ENCODE results near the gene STRA6.
A peak's percentile ranks its signal among the peaks of the same experiment; 100 is the strongest.

Gene STRA6

DNA sequence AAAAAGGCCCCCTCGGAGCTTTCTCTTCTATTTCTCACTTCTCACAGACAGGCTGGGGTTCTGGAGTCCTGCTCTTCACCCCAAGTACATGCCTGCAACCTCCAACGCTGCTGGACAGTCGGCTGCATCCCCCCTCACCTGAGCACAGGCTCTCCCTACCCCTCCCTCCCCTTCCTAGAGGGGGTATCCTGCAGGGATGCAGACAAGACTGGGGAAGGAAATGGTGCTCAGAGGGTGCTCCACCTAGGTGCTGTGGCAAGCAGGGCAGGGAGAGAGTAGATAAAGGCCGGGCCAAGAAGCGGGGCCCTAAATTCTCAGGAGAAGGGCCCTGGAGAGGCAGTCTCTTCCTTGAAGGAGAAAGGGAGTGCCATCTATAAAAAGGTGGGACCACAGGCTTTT, 7.0 kb upstream of the STRA6 start:
- in situ Hi-C loops (cut with HindIII; ENCODE audit: low pct_unique_long_range_greater_than_20kb, low sequenced_read_pairs) = no loop called here
- no peak for TF ChIP-seq JUND (IDR thresholded peaks at IDR 0.05; ENCODE audit: low read depth)
- no peak for DNase-seq (ENCODE audit: low read depth in 1 of 2, low spot score in 1 of 2)

DNA sequence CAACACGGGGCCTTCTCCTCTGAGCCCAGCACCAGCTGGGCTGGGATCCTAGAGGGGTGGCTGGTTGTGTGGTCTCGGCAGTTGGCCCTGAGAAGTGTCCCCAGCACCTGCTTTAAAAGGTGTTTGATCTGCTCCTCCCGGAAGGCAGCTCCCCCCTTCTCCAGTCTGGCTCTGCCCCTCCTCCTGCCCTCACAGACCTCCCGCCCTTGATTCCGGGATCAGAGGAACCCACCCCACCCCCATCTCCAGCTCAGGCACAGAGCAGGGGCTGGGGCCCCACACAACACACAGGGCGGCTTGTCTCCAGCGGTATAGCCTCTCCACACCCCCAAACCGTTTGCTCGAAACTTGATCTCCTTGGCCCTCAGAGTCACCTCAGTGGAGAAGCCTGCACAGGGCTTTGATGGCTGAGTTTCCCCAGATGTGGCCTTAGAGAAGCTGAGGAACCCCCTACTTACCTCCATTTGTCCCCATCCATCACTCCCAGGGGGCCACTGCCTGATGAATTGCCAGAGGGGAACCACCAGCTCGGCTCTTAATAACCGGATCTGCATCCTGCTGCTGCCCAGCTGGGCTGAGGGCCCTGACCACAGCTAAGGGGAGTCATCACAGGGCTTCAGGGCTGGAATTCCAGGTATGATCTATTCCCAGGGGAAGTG, 6.4 kb upstream of the STRA6 start:
- in situ Hi-C loops (cut with HindIII; ENCODE audit: low pct_unique_long_range_greater_than_20kb, low sequenced_read_pairs) = no loop called here
- no peak for TF ChIP-seq JUND (IDR thresholded peaks at IDR 0.05; ENCODE audit: low read depth)
- DNase-seq (ENCODE audit: low read depth in 1 of 2, low spot score in 1 of 2) = no peak

DNA sequence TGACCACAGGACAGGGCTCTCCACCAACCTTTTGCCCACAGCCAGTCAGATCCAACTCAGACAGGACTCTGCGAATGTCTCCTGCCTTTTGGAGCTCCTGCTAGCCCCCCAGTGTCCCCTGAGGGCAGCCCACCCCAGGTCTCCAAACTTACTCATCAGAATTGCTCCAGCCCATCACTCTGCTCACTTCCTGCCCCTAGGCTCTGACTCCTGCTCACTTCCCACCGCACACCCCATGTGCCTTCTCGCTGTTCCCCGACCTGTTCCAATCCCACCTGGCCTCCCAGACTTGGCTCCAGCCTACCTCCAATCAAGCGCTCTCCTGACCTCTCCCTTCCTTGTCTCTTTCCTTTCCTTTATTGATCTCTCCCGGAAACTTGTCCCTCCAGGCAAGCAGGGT, 5.9 kb upstream of the STRA6 start:
- no peak for DNase-seq (ENCODE audit: low read depth in 1 of 2, low spot score in 1 of 2)
- in situ Hi-C loops (cut with HindIII; ENCODE audit: low pct_unique_long_range_greater_than_20kb, low sequenced_read_pairs) = no loop called here
- no peak for TF ChIP-seq JUND (IDR thresholded peaks at IDR 0.05; ENCODE audit: low read depth)

DNA sequence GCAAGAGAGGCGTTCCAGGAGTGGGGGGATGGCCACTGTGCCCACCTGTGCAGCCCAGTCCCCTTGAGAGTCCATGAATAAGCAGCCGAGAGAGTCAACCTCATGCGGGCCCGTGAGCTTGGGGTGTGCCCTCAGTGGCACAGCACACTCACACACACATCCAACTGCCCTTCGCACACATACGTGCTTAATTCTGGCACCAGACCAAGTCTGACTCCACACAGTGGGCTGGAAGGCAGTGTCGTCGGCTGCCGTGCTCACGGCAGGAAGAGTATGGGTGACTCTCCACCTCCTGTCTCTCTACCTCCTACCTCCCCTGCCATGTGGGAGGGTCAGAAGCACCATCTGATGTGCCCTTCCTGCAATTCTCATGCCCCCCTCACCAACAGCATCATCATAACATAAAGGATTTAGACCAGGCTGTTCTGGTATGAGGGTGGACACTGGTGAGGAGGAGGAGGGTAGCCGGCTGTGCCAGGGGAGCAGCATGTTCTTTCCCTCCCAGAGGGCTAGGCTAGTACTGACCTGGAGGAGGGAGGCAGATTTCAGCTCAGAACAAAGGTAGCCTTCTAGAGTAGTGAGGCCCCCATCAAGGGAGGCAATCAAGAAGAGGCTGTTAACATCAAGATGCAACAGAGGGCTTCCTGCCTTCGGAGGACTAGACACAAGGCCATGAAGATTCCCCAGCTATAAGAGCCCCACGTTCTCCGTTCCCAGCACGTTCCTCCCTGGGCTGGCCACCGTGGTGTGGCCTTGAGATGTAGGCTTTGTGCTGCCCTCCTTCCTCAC, 5.3 kb upstream of the STRA6 start:
- TF ChIP-seq JUND (IDR thresholded peaks at IDR 0.05; ENCODE audit: low read depth) = no peak
- in situ Hi-C loops (cut with HindIII; ENCODE audit: low pct_unique_long_range_greater_than_20kb, low sequenced_read_pairs) = no loop called here
- DNase-seq (ENCODE audit: low read depth in 1 of 2, low spot score in 1 of 2) = no peak

DNA sequence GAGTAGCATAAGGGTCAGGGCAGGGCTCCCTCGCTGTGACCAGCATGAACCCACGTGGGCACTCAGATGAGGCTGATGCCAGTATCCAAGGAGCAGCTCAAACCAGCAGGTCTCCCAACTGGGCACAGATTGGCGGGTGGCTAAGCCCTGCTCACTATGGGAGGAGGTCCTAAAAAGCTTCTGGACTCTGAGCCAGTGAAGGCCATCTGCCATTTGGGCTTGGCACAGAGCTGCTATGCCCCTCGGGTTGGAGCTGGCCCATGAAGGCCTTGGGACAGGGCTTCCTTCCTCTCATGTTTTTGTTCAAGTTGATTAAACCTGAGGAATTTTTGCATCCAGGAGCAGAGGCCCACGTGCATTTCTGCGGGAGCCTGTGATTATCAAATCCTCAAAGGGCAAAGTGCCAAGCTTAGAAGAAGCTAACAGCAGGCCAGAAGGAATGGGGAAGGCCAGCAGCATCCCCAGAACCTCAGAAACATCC, 4.3 kb upstream of the STRA6 start:
- in situ Hi-C loops (cut with HindIII; ENCODE audit: low pct_unique_long_range_greater_than_20kb, low sequenced_read_pairs) = no loop called here
- TF ChIP-seq JUND (IDR thresholded peaks at IDR 0.05; ENCODE audit: low read depth) = no peak
- DNase-seq (ENCODE audit: low read depth in 1 of 2, low spot score in 1 of 2) = no peak

DNA sequence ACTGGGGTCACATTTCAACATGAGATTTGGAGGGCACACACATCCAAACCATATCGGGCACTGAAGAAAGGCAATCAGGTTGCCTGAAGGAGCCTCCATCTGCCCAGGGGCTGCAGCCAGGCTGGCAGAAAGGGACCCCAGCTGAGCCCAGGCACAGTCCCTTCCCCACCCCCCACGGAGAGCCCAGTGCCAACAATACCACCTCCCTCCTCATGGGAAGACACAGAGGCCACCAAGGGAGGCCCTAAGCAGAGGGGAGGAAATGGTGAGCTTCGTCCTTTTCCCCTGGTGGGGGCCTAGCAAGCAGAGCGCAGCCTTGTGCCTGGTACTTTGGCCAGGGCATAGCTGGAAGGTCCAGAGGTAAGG, 3.0 kb upstream of the STRA6 start:
- no peak for TF ChIP-seq JUND (IDR thresholded peaks at IDR 0.05; ENCODE audit: low read depth)
- DNase-seq (ENCODE audit: low read depth in 1 of 2, low spot score in 1 of 2) = no peak

DNA sequence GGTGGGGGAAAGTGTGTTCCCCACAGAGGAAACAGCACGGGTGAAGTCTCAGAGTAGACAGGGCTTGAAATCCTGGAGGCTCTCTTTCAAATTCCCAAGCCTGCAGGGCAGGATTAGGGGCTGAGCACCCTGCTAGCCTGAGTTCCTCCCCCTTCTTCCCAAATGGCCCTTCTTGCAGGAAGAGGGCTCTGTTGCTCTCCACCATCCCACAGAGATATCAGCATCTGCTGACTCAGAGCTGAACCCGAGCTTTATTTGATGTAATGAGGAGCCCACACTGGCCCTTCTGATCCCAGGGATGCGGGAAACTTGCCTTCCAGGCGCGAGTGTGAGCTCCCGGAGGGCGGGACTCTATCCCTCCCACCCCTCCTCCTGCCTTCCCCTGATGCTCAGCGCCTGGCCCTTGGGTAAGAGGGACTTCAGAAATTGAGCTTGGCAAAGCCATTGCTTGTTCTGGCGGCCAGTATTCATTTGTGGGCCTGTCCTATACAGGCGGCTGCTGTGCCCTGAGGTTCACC, 1.4 kb upstream of the STRA6 start:
- DNase-seq (ENCODE audit: low read depth in 1 of 2, low spot score in 1 of 2) = no peak
- TF ChIP-seq JUND (IDR thresholded peaks at IDR 0.05; ENCODE audit: low read depth) = no peak
- in situ Hi-C loops (cut with HindIII; ENCODE audit: low pct_unique_long_range_greater_than_20kb, low sequenced_read_pairs) = no loop called here

More for the DNA sequence above, 3.0 kb upstream of the STRA6 start:
- in situ Hi-C loops (cut with HindIII; ENCODE audit: low pct_unique_long_range_greater_than_20kb, low sequenced_read_pairs) = no loop called here

DNA sequence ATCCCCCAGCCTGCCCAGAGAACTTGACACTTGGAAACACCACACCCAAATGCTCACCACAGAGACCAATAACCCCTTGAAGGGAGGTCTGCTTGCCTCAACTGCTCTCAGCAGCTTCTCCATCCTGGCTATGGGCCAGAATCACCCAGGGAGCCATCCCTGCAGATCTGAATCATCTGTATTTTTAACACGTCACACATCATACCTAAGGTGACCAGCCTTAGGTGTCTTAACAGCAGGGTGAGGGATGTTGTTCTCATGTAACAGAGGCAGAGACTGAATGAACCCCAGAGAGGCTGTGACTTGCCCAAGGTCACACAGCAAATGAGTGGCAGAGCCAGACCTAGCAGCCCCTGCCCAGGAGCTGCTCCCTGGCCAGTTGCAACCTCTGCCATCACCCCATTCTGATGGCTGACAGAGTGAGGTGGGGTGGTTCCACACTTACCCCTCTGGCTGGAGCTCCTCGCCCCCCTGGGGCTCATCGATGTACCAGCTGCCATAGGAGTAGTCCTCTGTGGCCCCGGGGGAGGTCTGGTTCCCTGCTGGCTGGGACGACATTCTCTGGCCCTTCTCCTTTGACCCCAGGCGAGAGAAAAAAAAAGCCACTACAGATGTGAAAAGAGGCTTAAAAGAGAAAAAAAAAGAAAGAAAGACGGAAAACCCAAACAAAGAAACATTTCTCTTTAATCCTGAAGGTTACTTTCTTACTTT, 722 bp downstream of the STRA6 start:
- no peak for DNase-seq (ENCODE audit: low read depth in 1 of 2, low spot score in 1 of 2)
- in situ Hi-C loops (cut with HindIII; ENCODE audit: low pct_unique_long_range_greater_than_20kb, low sequenced_read_pairs) = no loop called here
- no peak for TF ChIP-seq JUND (IDR thresholded peaks at IDR 0.05; ENCODE audit: low read depth)

DNA sequence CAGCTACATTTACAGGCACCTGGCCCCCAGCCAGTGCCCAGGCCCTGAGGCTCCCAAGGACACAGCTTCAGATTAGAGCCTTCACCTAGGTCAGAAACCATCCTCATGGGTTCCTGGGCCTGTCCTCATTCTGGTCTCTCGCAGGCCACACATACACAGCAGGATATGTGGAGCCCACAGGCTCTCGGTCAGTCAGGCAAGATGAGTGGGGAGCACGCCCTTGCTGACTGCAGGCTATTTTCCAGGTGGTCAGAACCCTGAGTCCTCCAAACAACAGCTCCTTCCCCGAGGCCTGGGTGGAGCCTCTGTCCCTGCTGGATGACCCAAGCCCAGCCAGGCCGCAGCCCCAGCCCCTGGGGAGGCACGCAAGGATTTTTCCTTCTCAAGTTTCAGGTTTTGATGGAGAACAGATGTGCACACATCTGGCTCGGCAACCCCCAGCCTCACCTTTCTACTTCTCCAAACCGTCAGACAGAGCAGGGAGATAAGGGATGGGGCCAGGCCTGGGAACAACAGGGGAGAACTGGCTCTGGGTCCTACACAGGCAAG, 1.6 kb downstream of the STRA6 start:
- no peak for TF ChIP-seq JUND (IDR thresholded peaks at IDR 0.05; ENCODE audit: low read depth)
- in situ Hi-C loops (cut with HindIII; ENCODE audit: low pct_unique_long_range_greater_than_20kb, low sequenced_read_pairs) = no loop called here
- no peak for DNase-seq (ENCODE audit: low read depth in 1 of 2, low spot score in 1 of 2)

DNA sequence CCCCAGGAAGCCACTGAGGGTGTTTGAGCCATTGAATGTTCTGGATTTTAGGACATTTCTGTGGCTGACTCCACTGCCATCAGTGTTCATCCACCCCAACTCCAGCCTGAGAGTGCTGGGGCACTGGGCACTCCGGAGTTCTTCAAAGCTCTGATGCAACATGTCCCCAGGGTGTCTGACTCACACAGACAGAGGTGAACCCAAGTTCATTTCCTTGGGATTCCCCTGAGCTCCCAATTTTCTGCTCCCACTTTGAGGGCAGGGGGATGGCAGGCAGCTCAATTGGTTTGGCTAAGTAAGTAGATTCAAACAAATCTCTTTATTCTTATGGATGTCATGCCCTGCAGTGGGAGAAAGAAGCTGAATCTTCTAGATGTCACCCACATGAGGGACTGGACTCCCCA, 2.2 kb downstream of the STRA6 start:
- in situ Hi-C loops (cut with HindIII; ENCODE audit: low pct_unique_long_range_greater_than_20kb, low sequenced_read_pairs) = no loop called here
- no peak; the same call in 1 of the 2 replicates for TF ChIP-seq JUND (IDR thresholded peaks at IDR 0.05; ENCODE audit: low read depth)
- peak; percentile 65 to 78 for DNase-seq (ENCODE audit: low read depth in 1 of 2, low spot score in 1 of 2)

DNA sequence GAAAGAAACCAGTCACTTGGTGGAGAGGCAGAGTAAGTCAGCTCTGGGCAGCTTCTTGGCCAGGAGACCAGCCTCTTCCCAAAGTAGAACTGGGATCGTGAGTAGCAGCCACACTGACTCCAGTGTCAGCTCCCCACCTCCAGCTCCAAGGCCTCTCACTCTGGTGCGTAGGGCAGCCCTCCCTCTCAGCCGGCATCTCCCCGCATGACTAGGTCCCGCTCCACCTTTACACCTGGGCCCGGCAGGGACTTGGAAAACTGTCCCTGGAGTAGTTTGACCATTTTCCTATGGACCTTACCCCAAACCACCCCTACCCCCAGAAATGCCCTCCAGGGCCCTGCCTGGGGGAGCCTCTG, 3.3 kb downstream of the STRA6 start:
- in situ Hi-C loops (cut with HindIII; ENCODE audit: low pct_unique_long_range_greater_than_20kb, low sequenced_read_pairs) = no loop called here
- DNase-seq (ENCODE audit: low read depth in 1 of 2, low spot score in 1 of 2) = no peak
- no peak for TF ChIP-seq JUND (IDR thresholded peaks at IDR 0.05; ENCODE audit: low read depth)

DNA sequence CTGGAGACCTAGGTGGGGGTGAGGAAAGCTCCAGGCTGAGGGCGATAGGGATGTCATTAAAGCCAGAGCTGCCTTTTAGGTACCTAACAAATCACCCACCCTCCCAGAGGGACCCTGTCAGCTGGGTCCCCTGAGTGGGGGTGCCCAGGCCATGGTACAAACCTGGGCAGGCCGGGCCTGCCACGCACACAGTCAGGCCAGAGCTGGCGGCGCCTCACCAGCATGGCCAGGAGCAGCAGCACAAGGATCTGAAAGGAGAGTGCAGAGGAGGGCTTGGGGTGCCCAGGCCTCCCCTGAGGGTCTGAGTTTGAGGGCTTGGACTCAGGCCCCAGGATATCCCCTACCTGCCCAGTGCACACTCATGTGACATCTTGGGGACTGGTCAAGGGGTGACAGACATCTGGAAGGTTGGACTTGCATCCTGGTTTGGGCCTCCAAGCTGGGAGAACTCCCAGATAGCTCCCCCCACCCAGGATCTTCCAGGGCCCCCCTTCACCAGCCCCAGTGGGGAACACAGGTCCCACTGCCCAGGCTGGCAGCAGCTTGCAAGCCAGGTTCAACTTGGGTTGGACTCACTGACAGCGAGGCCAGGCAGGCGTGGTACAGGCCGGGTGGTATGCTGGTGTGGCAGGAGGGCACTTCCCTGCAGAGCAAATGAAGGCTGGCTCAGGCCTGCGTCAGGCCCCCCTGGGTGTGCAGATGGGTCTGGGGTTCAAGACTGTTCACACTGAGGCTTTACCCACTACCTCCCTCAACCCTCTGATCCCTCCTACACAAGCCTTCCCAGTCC, 5.2 kb downstream of the STRA6 start:
- in situ Hi-C loops (cut with HindIII; ENCODE audit: low pct_unique_long_range_greater_than_20kb, low sequenced_read_pairs) = no loop called here
- no peak for DNase-seq (ENCODE audit: low read depth in 1 of 2, low spot score in 1 of 2)
- TF ChIP-seq JUND (IDR thresholded peaks at IDR 0.05; ENCODE audit: low read depth) = no peak

Measured in T47D (cell line).